Type B pancreatic cell (in vitro differentiated cells): ENCODE results near the gene PDE4B. TPM values are rescaled to one million over a fixed set of nuclear protein-coding genes. Genes with fewer than 3 reads are reported as not detected.

Experiments
- DNase-seq: peaks from one replicate; pipeline ENCODE4 v3.0.0; 2021; ENCODE audit warnings: mixed read lengths; ENCODE audit not compliant: unreplicated experiment; ENCODE audit errors: extremely low spot score
- H3K27ac Mint-ChIP-seq: 2 replicates; pipeline ENCODE4 v1.8.0; 2021; ENCODE audit warnings: mild to moderate bottlenecking, mixed read lengths
- H3K27me3 Mint-ChIP-seq: 2 replicates; pipeline ENCODE4 v1.8.0; 2021; ENCODE audit warnings: mixed read lengths
- H3K36me3 Mint-ChIP-seq: 2 replicates; pipeline ENCODE4 v1.8.0; 2021; ENCODE audit warnings: mixed read lengths
- H3K4me1 Mint-ChIP-seq: one replicate; pipeline ENCODE4 v1.8.0; 2021; ENCODE audit warnings: mixed read lengths; ENCODE audit not compliant: unreplicated experiment
- H3K4me3 Mint-ChIP-seq: 2 replicates; pipeline ENCODE4 v1.8.0; 2021; ENCODE audit warnings: mild to moderate bottlenecking, mixed read lengths
- H3K9me3 Mint-ChIP-seq: 2 replicates; pipeline ENCODE4 v1.8.0; 2021; ENCODE audit warnings: mixed read lengths
- total RNA-seq: library from RNA; stranded (reverse); gene quantifications from 2 replicates; pipeline ENCODE4 v1.2.1, GENCODE V29; 2021; ENCODE audit warnings: low replicate concordance
- TF ChIP-seq, protein P1 (sequence below): fragments of 200-600 bp; sonication (generic); conservative IDR thresholded peaks from 2 replicates; pipeline ENCODE4 v1.5.0; 2021; ENCODE audit warnings: antibody characterized with exemption, mild to moderate bottlenecking

PDE4B gene
- total RNA-seq, 1 donor from 2014 or later = 4.7 TPM

DNA sequence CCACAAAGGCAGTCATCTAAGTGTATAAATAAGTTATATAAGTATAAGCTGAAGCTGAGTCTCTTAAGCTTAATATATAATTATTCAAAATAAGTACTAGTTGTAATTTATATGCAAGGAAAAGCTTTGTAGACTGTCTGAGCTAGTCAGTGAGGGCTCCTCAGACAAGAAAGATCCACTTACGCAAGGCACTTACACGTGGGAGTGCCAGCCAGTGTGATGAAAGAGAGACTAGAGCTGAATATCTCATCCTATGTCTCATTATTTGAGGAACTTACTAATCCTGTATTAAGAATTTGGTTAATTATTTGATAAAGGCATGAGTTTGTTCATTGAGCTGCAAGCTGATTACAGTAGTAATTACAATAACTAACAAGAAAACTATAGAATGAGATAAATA lies 146.9 kb downstream of the PDE4B start:
- Mint-ChIP-seq H3K4me3 (no peak overlapping the region), H3K9me3 (no peaks in the 10 kb centered on the region), H3K4me1 (no peaks in the 10 kb centered on the region), H3K27me3 (no peaks in the 10 kb centered on the region), H3K36me3 (no peaks in the 10 kb centered on the region), H3K27ac (no peak overlapping the region)
- TF ChIP-seq, protein P1, sequence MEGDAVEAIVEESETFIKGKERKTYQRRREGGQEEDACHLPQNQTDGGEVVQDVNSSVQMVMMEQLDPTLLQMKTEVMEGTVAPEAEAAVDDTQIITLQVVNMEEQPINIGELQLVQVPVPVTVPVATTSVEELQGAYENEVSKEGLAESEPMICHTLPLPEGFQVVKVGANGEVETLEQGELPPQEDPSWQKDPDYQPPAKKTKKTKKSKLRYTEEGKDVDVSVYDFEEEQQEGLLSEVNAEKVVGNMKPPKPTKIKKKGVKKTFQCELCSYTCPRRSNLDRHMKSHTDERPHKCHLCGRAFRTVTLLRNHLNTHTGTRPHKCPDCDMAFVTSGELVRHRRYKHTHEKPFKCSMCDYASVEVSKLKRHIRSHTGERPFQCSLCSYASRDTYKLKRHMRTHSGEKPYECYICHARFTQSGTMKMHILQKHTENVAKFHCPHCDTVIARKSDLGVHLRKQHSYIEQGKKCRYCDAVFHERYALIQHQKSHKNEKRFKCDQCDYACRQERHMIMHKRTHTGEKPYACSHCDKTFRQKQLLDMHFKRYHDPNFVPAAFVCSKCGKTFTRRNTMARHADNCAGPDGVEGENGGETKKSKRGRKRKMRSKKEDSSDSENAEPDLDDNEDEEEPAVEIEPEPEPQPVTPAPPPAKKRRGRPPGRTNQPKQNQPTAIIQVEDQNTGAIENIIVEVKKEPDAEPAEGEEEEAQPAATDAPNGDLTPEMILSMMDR = no peak
- no peak for DNase-seq

DNA sequence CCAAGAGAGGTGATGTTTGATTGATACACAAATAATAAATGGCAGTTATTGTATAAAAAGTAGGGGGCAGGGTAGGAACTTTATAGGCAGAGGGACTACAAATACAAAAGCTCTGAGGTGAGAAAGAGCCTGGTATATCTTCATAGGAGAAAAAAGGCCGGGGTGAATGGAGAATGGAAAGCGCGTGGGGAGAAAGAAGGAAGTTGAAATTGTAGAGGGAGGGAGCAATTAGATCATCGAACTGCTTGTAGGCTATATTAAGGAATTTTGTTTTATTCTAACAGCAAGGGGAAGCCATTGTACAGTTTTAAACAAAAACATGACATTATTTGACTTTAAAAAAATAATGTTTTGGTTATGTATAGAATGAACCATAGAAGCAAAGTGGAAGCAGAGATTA lies 147.4 kb downstream of the PDE4B start:
- Mint-ChIP-seq H3K27ac (no peak overlapping the region), H3K36me3 (no peaks in the 10 kb centered on the region), H3K4me1 (no peaks in the 10 kb centered on the region), H3K9me3 (no peaks in the 10 kb centered on the region), H3K4me3 (no peak overlapping the region), H3K27me3 (no peaks in the 10 kb centered on the region)
- TF ChIP-seq, protein P1 = no peak
- DNase-seq = no peak

DNA sequence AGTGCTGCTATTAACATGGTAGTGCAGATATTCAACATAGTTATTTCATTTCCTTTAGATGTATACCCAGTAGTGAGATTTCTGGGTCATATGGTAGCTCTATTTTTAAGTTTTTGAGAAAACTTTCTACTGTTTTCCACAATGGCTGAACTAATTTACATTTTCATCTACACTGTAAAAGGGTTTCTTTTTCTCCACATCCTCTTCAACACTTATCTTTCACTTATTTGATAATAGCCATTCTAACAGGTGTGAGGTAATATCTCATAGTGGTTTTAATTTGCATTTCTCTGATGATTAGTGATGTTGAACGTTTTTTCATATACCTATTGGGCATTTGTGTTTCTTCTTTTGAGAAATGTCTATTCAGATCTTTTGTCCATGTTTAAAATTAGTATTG lies 149.8 kb downstream of the PDE4B start:
- no peaks in the 10 kb centered on the region for H3K4me1 Mint-ChIP-seq
- H3K4me3 Mint-ChIP-seq = no peak overlapping the region
- no peaks in the 10 kb centered on the region for H3K27me3 Mint-ChIP-seq
- H3K36me3 Mint-ChIP-seq = no peaks in the 10 kb centered on the region
- H3K27ac Mint-ChIP-seq = no peak overlapping the region
- TF ChIP-seq, protein P1 = no peak
- no peak for DNase-seq
- peaks cover 4% of the 10 kb centered on the region for H3K9me3 Mint-ChIP-seq

DNA sequence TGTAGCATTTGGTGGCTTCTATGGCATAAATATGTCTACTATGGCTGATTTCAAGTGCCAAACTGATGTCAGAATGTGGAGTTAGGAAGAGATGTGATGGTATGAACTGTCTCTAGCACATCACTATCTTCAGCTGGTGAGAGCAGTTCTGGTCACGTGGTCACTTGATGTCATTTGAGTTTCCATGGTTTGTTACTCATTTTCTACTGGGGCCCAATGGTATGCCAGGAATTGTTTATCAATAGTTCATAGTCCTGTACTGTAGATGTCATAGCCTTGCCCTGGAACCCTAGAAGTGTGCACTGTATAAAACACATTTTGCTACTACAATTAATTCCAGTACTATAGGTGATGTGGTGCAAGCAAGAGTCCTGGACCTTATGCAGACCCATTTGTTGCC lies 153.7 kb downstream of the PDE4B start:
- Mint-ChIP-seq H3K4me3 (no peak overlapping the region), H3K27me3 (no peaks in the 10 kb centered on the region), H3K4me1 (no peaks in the 10 kb centered on the region), H3K36me3 (no peaks in the 10 kb centered on the region), H3K9me3 (peaks cover 6% of the 10 kb centered on the region), H3K27ac (no peak overlapping the region)
- DNase-seq = no peak
- TF ChIP-seq, protein P1 = no peak

DNA sequence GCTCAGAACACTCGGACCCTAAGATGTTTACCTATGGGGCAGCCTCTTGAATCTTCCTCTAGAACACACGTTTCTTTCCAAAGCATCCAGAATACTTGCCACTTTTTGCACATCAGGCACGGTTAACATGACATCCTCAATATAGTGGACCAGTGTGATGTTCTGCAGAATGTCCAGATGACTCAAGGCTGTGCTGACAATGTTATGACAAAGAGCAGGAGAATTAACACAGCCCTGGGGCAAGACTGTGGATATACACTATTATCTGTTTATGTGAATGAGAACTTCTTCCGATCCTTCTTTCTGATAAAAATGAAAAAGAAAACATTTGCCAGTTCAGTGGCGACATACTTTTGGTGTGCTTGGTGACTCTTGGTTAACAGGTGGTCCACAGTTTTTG lies 154.3 kb downstream of the PDE4B start:
- Mint-ChIP-seq H3K27me3 (no peaks in the 10 kb centered on the region), H3K4me1 (no peaks in the 10 kb centered on the region), H3K4me3 (no peak overlapping the region), H3K9me3 (peaks cover 6% of the 10 kb centered on the region), H3K36me3 (no peaks in the 10 kb centered on the region), H3K27ac (no peak overlapping the region)
- TF ChIP-seq, protein P1 = no peak
- no peak for DNase-seq

DNA sequence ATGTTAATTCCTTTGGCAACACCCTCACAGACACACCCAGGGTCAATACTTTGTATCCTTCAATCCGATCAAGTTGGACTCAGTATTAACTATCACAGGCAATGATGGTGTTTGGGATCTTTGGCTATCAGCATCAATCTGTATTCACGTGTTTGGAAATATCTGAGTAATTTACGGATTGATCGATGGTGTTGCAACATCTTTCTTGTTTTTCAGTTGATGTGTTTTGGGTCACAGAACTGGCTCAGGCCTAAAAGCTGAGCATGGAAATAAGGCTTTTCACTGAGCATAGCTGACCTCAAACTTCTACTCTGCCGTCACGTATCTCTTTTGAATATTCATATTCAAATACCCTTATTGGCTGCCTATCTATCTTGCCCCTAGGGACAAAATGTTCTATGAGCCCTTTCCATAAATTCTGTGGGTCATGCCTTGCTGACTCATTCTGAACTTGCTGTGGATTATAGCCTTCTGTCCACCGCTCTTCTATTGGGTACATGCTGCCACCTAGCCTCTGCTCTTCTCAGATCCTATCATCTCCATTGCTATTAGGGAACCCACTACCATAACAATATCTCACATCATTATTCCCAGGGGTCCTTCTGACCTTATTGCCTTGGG lies 156.0 kb downstream of the PDE4B start:
- H3K4me3 Mint-ChIP-seq = no peak overlapping the region
- H3K4me1 Mint-ChIP-seq = no peaks in the 10 kb centered on the region
- H3K27ac Mint-ChIP-seq = no peak overlapping the region
- TF ChIP-seq, protein P1 = no peak
- no peak for DNase-seq
- H3K36me3 Mint-ChIP-seq = no peaks in the 10 kb centered on the region
- H3K27me3 Mint-ChIP-seq = no peaks in the 10 kb centered on the region
- H3K9me3 Mint-ChIP-seq = peaks cover 6% of the 10 kb centered on the region
